Neural progenitor cell (in vitro differentiated cells): ENCODE data around the gene CILP. TPM values are rescaled to one million over a fixed set of nuclear protein-coding genes. Genes with fewer than 3 reads are reported as not detected.

Experiments
- DNase-seq: peaks from one replicate; pipeline ENCODE4 v3.0.0-alpha.2; 2016; ENCODE audit warnings: low spot score
- H2AFZ ChIP-seq: fragments of 200-600 bp; sonication (generic); replicated peaks from 2 replicates; pipeline ENCODE4 v1.6.1; 2016; ENCODE audit warnings: antibody characterized with exemption
- H3F3A ChIP-seq: fragments of 200-600 bp; sonication (generic); 2 replicates; pipeline ENCODE4 v1.6.1; 2016; ENCODE audit warnings: antibody characterized with exemption, low read depth
- H3K27ac ChIP-seq: fragments of 200-600 bp; sonication (generic); 2 replicates; pipeline ENCODE4 v1.5.1; 2016; ENCODE audit warnings: mild to moderate bottlenecking
- H3K27me3 ChIP-seq: fragments of 200-600 bp; sonication (generic); 2 replicates; pipeline ENCODE4 v1.6.1; 2016; ENCODE audit warnings: mild to moderate bottlenecking, moderate library complexity
- H3K36me3 ChIP-seq: fragments of 200-600 bp; sonication (generic); 2 replicates; pipeline ENCODE4 v1.5.1; 2016
- H3K4me1 ChIP-seq: fragments of 200-600 bp; sonication (generic); 2 replicates; pipeline ENCODE4 v1.6.1; 2016; ENCODE audit warnings: mixed run types
- H3K4me2 ChIP-seq: fragments of 200-600 bp; sonication (generic); 2 replicates; pipeline ENCODE4 v1.6.1; 2016
- H3K4me3 ChIP-seq: fragments of 200-600 bp; sonication (generic); 2 replicates; pipeline ENCODE4 v1.5.1; 2016
- H3K79me2 ChIP-seq: fragments of 200-600 bp; sonication (generic); 2 replicates; pipeline ENCODE4 v1.6.1; 2016; ENCODE audit warnings: low read depth
- H3K9ac ChIP-seq: fragments of 200-600 bp; sonication (generic); 2 replicates; pipeline ENCODE4 v1.6.1; 2016
- H3K9me3 ChIP-seq: fragments of 200-600 bp; sonication (generic); 2 replicates; pipeline ENCODE4 v1.5.1; 2016; ENCODE audit warnings: low read depth
- H4K20me1 ChIP-seq: fragments of 200-600 bp; sonication (generic); 2 replicates; pipeline ENCODE4 v1.6.1; 2016; ENCODE audit warnings: low read depth
- H3K27ac Mint-ChIP-seq: 3 replicates; pipeline ENCODE4 v1.8.0; 2021; ENCODE audit warnings: mixed read lengths
- H3K27me3 Mint-ChIP-seq: 2 replicates; pipeline ENCODE4 v1.8.0; 2022; ENCODE audit warnings: low read depth, mild to moderate bottlenecking, inconsistent platforms, moderate library complexity, mixed read lengths; ENCODE audit not compliant: insufficient read depth
- H3K36me3 Mint-ChIP-seq: 3 replicates; pipeline ENCODE4 v1.8.0; 2021; ENCODE audit warnings: mixed read lengths
- H3K4me1 Mint-ChIP-seq: 3 replicates; pipeline ENCODE4 v1.8.0; 2021; ENCODE audit warnings: mixed read lengths
- H3K4me3 Mint-ChIP-seq: 3 replicates; pipeline ENCODE4 v1.8.0; 2021; ENCODE audit warnings: mild to moderate bottlenecking, moderate library complexity, mixed read lengths
- H3K9me3 Mint-ChIP-seq: 3 replicates; pipeline ENCODE4 v1.8.0; 2020; ENCODE audit warnings: mixed read lengths
- CTCF ChIP-seq: fragments of 200-600 bp; sonication (generic); IDR thresholded peaks from 2 replicates; pipeline ENCODE4 v1.5.1; 2017; ENCODE audit warnings: antibody characterized with exemption, mild to moderate bottlenecking
- EZH2 ChIP-seq: fragments of 200-600 bp; sonication (generic); IDR thresholded peaks from 2 replicates; pipeline ENCODE4 v1.6.1; 2017; ENCODE audit warnings: antibody characterized with exemption, mild to moderate bottlenecking, moderate library complexity
- EZH2phosphoT487 ChIP-seq: fragments of 200-600 bp; sonication (generic); IDR thresholded peaks from 2 replicates; pipeline ENCODE4 v1.6.1; 2017; ENCODE audit warnings: antibody characterized with exemption
- total RNA-seq: library from RNA; depleted of rRNA; stranded (reverse); fragments of >200 nt; gene quantifications from 2 replicates; pipeline ENCODE4 v1.2.3, GENCODE V29; 2015; ENCODE audit warnings: low replicate concordance

CILP gene
- total RNA-seq, 1 donor from 2014 or later = not detected

- H3K4me1 Mint-ChIP-seq = peaks cover 38% of the 10 kb centered on the region
- no peaks in the 10 kb centered on the region for H3K36me3 Mint-ChIP-seq
- H3K27ac Mint-ChIP-seq = peak overlapping the region; percentile 67
- no peak overlapping the region for H3K9ac ChIP-seq
- H3K9me3 ChIP-seq = no peaks in the 10 kb centered on the region
- peaks cover 26% of the 10 kb centered on the region for H3K4me1 ChIP-seq
- no peaks in the 10 kb centered on the region for H3K36me3 ChIP-seq
- H3K79me2 ChIP-seq = no peaks in the 10 kb centered on the region
- H2AFZ ChIP-seq = no peak overlapping the region
- no peaks in the 10 kb centered on the region for H3K27me3 ChIP-seq
- H3K4me3 ChIP-seq = no peak overlapping the region
- TF ChIP-seq EZH2 (no peak), CTCF (no peak), EZH2phosphoT487 (no peak)
- DNase-seq = no peak
- peaks cover 6% of the 10 kb centered on the region for H3K27me3 Mint-ChIP-seq
- H4K20me1 ChIP-seq = no peaks in the 10 kb centered on the region
- H3K4me2 ChIP-seq = no peak overlapping the region
- H3K27ac ChIP-seq = no peak overlapping the region
- H3K9me3 Mint-ChIP-seq = no peaks in the 10 kb centered on the region
- no peaks in the 10 kb centered on the region for H3F3A ChIP-seq
- H3K4me3 Mint-ChIP-seq = no peak overlapping the region
These were observed 2.7 kb upstream of the CILP start for GRCh38 chr15:65214010-65214409.

GRCh38 chr15:65213241-65213640 lies 2.0 kb upstream of the CILP start:
- no peak for DNase-seq
- no peaks in the 10 kb centered on the region for H3K9me3 ChIP-seq

GRCh38 chr15:65212097-65212496 lies 824 bp upstream of the CILP start:
- DNase-seq = peak; percentile 57
- no peaks in the 10 kb centered on the region for H3K9me3 ChIP-seq
- H3K36me3 ChIP-seq = no peaks in the 10 kb centered on the region
- no peak for TF ChIP-seq EZH2
- TF ChIP-seq CTCF = peak; percentile 57
- H3K79me2 ChIP-seq = no peaks in the 10 kb centered on the region
- no peak overlapping the region for H3K27ac Mint-ChIP-seq
- no peak overlapping the region for H3K4me3 Mint-ChIP-seq
- H4K20me1 ChIP-seq = no peaks in the 10 kb centered on the region
- H3K36me3 Mint-ChIP-seq = no peaks in the 10 kb centered on the region
- no peaks in the 10 kb centered on the region for H3K27me3 ChIP-seq
- peaks cover 49% of the 10 kb centered on the region for H3K4me1 Mint-ChIP-seq
- no peaks in the 10 kb centered on the region for H3K9me3 Mint-ChIP-seq
- no peak overlapping the region for H3K4me2 ChIP-seq
- no peak overlapping the region for H3K27ac ChIP-seq
- no peak overlapping the region for H3K9ac ChIP-seq
- H3K4me1 ChIP-seq = peaks cover 34% of the 10 kb centered on the region
- H2AFZ ChIP-seq = no peak overlapping the region
- H3F3A ChIP-seq = peaks cover 5% of the 10 kb centered on the region
- H3K4me3 ChIP-seq = no peak overlapping the region
- peaks cover 8% of the 10 kb centered on the region for H3K27me3 Mint-ChIP-seq

More at GRCh38 chr15:65213241-65213640, 2.0 kb upstream of the CILP start:
- TF ChIP-seq EZH2 (no peak), EZH2phosphoT487 (no peak), CTCF (no peak)
- Mint-ChIP-seq H3K4me1 (peaks cover 45% of the 10 kb centered on the region), H3K36me3 (no peaks in the 10 kb centered on the region), H3K27me3 (peaks cover 6% of the 10 kb centered on the region), H3K4me3 (no peak overlapping the region), H3K27ac (no peak overlapping the region), H3K9me3 (no peaks in the 10 kb centered on the region)
- H3K27ac ChIP-seq = no peak overlapping the region
- no peaks in the 10 kb centered on the region for H3K36me3 ChIP-seq
- peaks cover 33% of the 10 kb centered on the region for H3K4me1 ChIP-seq
- H3F3A ChIP-seq = peaks cover 5% of the 10 kb centered on the region
- H3K9ac ChIP-seq = no peak overlapping the region
- no peak overlapping the region for H3K4me2 ChIP-seq
- H4K20me1 ChIP-seq = no peaks in the 10 kb centered on the region
- no peaks in the 10 kb centered on the region for H3K27me3 ChIP-seq
- H3K79me2 ChIP-seq = no peaks in the 10 kb centered on the region
- no peak overlapping the region for H3K4me3 ChIP-seq
- no peak overlapping the region for H2AFZ ChIP-seq
